Mammary microvascular endothelial cell (primary cell): ENCODE results near the gene HOXA7. TPM values are rescaled to one million over a fixed set of nuclear protein-coding genes. Genes with fewer than 3 reads are reported as not detected.

Experiments used
- total RNA-seq: library from RNA; depleted of rRNA; stranded (reverse); fragments of >200 nt; gene quantifications from 2 replicates; pipeline ENCODE4 v1.2.3, GENCODE V29; 2015

The HOXA7 gene
- 11.9 and 13.6 TPM in 2 replicates for total RNA-seq

DNA sequence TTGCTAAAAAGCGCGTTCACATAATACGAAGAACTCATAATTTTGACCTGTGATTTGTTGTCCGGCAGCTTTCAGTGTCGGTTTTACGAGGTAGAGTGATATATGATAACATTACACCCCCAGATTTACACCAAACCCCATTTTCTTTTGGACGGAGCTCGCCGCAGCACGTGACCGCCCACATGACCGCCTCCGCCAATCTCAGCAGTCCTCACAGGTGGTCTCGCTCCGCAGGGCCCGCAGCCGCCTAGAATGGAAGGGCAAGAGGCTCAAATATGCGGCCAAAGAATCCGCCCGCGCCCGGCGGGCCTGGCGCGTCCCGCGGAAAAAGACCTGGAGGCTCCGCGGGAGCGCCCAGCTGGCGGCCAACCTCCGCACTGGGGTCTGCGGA is at the start of gene HOXA7:
TSS of gene HOXA7 (minus strand) at position 168 of the 391 bp plus-strand sequence. CDS start at position 38, 130 bp downstream.

GRCh38 chr7:27199849-27200760 is 43.6 kb upstream of the HOXA7 start, which contains the start of gene HOXA13:
Gene HOXA13 (minus strand): TSS chr7:27200091. CDS start chr7:27200077, 14 bp downstream.

GRCh38 chr7:27185013-27185853 is 28.8 kb upstream of the HOXA7 start, which contains the start of gene HOXA11:
Gene HOXA11 (minus strand): TSS chr7:27185232. CDS start chr7:27185144, 88 bp downstream.

DNA sequence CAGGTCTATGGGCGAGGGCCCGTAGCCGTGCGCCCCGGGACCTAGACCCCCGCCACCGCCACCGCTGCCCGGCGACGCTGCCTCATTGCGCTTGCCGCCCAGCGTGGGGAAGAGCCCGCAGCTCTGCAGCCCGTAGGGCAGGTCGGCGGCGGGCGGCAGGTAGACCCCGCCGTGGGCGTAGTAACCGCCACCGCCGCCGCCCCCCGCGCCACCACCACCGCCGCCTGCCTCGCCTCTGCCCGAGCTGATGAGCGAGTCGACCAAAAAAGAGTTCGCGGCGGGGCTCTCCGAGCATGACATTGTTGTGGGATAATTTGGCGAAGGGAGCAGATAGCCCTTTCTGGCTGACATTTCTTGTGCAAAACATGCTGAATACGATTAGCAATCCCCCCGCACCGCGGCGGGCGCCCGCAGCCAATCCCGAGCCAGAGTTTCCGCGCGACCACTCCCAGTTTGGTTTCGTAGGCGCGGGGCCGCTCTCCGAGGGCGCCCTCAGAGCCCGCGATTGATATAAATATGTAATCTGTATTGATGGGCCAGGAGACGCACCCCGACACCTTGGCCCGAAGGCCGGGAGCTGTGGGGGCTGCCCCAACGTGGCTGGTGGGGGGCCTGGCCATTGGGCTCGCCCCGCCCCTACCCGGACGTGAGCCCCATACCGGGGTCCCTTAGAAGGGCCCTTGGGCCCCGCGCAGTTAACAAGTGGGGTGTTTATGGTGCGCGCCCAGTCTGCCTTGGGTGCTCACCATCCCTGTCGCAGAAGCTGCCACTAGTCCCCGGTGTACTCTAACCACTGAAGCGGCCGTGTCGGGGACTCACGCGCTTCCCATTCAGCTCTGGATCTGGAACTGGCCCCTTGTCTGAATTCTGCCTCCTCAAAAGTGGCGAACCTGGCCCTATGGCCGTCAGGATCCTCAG is 17.7 kb upstream of the HOXA7 start, which contains the start of gene HOXA10:
TSS of gene HOXA10 (minus strand) at position 365 of the 918 bp plus-strand sequence. CDS start at position 351, 14 bp downstream.

GRCh38 chr7:27165089-27165995 is 8.9 kb upstream of the HOXA7 start, which contains the start of gene HOXA9:
Gene HOXA9 (minus strand): TSS chr7:27165537. CDS start chr7:27165457, 80 bp downstream.

GRCh38 chr7:27151931-27152815 is 4.3 kb downstream of the HOXA7 start, which contains the start of gene HOXA3:
Gene HOXA3 (minus strand): TSS chr7:27152583. CDS start chr7:27110640, 41,943 bp downstream.

GRCh38 chr7:27147199-27148030 is 9.1 kb downstream of the HOXA7 start, which contains the start of gene HOXA6:
Gene HOXA6 (minus strand): TSS chr7:27147774. CDS start chr7:27147749, 25 bp downstream.

GRCh38 chr7:27143023-27143949 is 13.2 kb downstream of the HOXA7 start, which contains the start of gene HOXA5:
Gene HOXA5 (minus strand): TSS chr7:27143681. CDS start chr7:27143607, 74 bp downstream.

DNA sequence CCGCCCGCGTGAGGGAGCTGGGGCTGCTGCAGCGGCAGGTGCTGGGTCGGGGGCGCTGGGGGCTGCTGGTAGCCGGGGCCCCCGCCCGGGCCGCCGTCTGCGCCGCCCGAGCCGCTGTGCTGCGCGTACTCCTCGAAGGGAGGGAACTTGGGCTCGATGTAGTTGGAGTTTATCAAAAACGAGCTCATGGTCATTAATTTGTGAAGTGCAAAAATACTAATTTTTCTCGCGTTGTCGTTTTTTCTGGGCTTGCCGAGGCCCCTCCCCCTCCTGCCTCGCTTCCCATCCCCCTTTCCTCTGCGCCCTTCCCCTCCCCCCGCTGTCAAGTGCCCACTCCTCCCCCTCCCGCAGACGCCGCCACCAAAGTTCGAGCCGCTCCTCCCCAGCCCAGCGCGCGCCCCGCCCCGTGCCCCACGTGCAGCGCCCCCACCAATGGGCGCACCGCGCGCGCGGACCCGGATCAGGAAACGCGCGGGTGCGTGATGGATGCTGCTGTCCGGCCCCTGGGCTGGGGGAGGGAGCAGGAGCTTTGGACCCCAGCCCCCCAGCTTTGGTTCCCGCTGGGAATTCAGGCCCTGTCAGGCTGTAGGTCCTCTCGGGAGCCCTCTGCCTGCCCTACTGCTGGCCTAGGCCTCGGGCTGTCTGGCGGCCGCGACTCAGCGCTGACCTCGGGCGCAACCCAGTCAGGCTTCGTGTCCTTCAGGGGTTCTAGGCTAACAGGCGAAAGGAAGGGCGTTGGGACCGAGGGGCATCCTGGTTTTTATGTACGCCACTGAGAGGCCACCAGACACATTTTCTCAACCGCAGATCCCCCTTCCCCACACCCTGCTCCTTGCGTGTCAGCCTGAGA is 25.7 kb downstream of the HOXA7 start, which contains the start of gene HOXA4:
TSS of gene HOXA4 (minus strand) at position 218 of the 850 bp plus-strand sequence. CDS start at position 194, 24 bp downstream.

Other genes starting within 250 kb of the HOXA7 start
- gene HOXA1, start 60.7 kb downstream of the HOXA7 start, total RNA-seq: 2.3 and 3.0 TPM in 2 replicates
- 1.1 and 1.7 TPM in 2 replicates for gene HOXA2, start 54.0 kb downstream of the HOXA7 start, total RNA-seq
- 6.2 and 8.8 TPM in 2 replicates for gene HOXA4, start 25.9 kb downstream of the HOXA7 start, total RNA-seq
- gene HOXA5, start 13.0 kb downstream of the HOXA7 start, total RNA-seq: 13.8 and 15.3 TPM in 2 replicates
- 4.0 and 6.5 TPM in 2 replicates for gene HOXA6, start 8.9 kb downstream of the HOXA7 start, total RNA-seq
- gene HOXA3, start 4.1 kb downstream of the HOXA7 start, total RNA-seq: 11.0 and 11.1 TPM in 2 replicates
- gene HOXA9, start 8.9 kb upstream of the HOXA7 start, total RNA-seq: 16.2 and 24.6 TPM in 2 replicates
- gene HOXA10, start 17.6 kb upstream of the HOXA7 start, total RNA-seq: 6.5 and 11.7 TPM in 2 replicates
- gene HOXA11, start 28.6 kb upstream of the HOXA7 start, total RNA-seq: 3.1 and 4.0 TPM in 2 replicates
- gene HOXA13, start 43.4 kb upstream of the HOXA7 start, total RNA-seq: not detected in 2 replicates
- not detected in 2 replicates for gene EVX1, start 86.1 kb upstream of the HOXA7 start, total RNA-seq